HG02870 (cell line): ENCODE measurements around the gene RBM22.

Source experiments
- ATAC-seq: cut with Tn5 transposase; IDR thresholded peaks from one replicate; pipeline ENCODE4 v1.9.1; 2021; ENCODE audit warnings: mild to moderate bottlenecking, moderate library complexity; ENCODE audit not compliant: unreplicated experiment

The RBM22 gene

DNA sequence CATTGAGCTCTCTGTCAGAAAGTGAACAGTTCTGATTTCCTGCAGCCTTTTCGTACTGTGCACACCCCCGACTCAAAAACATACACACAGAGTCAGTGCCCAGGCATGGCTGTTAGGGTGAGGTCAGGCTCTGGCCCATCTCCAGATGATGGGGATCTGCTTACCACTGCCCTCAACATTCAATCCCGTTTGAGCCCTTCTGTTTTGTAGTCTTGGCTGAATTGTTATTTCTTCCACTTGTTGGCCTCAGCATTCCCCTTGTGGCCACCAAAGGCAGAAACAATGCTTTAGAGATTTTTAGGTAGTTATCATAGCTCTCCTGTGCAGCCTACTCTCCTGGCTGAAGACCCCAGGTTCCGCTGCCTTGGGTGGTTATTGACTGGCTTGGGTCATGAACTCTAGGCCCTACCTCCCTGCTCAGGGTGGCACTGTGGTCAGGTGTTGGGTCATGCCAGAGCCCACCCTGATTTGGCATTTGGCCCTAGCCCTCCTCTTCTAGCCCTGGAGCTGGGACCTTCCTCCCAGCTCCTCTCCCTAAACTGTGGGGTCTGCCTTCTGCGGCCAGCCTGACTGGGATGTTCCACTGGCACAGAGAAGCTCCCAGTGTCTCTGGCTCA, 47.6 kb downstream of the RBM22 start:
- ATAC-seq = no peak

DNA sequence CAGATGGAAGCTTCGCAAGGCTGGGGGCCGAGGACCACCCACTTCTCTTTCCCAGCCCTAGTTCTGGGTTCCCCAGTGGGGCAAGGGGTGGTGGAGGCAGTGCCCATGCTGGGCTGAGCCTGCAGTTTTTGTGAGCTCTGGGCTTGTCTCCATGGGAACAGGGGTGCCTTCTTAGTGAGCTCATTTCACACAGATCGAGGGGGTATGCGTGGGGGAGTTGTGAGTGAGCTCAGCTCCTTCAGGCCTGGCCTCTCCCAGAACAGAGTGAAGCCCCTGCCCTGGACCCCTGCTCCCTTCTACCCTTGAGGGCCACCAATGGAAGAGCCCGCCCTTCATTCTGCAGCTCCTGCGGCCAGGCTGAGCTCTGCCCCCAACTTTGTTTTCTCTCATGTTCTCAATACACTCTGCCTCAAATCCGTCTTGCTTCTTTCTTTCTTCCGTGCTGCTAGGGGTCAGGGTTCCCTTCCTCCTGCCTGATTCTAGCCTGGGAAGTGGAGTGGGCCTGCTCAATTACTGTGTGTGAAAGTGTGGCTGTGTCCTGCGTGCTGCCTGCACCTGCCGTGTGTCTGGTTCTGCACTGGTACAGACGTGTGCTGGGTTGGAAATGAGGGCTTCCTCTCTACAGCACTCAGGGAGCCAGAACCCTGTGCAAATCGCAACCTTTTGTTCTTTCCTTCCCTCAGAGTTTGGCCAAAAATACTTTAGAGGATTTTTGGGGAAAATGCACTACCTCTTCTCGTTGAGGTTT, 48.8 kb downstream of the RBM22 start:
- no peak for ATAC-seq

DNA sequence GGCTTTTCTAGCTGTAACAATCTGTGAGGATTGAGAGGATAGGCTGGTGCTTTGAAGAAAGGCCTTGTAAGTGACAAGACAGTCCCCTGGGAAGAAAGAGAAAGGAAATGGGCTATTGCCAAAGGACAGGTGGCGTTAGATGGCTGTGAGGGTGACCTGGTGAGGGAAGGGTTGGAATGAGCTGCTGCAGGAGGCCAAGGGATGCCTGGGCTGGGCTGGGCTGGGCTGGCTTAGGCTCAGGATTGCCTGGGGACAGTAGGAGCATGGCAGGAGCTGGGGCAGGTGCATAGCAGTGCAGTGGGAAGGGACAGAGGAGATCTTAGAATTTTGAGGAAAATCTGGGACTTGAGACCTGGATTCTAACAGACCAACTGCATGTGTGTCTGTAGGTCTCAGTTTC, 49.5 kb downstream of the RBM22 start:
- no peak for ATAC-seq

DNA sequence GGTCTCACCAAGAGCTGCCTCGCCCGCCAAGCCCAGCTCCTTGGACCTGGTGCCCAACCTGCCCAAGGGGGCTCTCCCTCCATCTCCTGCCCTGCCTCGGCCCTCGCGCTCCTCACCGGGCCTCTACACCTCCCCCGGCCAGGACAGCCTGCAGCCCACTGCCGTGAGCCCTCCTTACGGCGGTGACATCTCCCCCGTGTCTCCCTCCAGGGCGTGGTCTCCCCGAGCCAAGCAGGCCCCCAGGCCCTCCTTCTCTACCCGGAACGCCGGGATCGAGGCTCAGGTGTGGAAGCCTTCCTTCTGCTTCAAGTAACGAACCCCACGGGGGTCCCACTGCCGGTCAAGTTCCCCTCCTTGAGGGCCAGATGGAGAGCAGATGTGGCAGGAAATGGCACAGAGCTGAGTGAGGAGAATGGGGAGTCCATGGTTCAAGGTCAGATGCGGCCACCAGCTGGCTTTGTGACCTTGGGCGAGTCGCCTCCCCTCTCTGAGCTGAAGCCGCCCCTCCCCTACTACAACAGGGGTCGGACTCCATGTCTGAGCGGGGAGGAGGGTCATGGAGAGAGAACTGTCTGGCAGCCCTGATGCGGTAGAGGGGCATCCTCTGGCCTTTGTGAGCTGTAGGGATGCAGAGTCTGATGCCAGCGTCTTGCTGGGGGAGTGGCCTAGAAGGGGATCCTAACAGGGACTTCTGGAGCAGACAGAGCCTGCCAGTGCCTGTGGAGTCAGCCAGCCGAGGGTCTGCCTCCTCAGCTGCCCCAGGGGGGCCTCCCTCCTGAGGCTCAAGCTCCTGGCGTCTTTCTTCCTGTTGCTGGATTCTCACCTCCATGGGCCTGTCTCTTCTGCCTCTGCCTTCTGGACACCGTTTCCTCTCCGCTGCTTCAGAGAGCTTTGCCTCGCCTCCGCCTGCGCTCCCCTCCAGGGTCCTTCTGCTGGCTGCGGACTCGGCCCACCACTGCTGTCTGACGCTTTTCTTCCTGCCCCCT, 50.5 kb downstream of the RBM22 start:
- ATAC-seq = no peak

DNA sequence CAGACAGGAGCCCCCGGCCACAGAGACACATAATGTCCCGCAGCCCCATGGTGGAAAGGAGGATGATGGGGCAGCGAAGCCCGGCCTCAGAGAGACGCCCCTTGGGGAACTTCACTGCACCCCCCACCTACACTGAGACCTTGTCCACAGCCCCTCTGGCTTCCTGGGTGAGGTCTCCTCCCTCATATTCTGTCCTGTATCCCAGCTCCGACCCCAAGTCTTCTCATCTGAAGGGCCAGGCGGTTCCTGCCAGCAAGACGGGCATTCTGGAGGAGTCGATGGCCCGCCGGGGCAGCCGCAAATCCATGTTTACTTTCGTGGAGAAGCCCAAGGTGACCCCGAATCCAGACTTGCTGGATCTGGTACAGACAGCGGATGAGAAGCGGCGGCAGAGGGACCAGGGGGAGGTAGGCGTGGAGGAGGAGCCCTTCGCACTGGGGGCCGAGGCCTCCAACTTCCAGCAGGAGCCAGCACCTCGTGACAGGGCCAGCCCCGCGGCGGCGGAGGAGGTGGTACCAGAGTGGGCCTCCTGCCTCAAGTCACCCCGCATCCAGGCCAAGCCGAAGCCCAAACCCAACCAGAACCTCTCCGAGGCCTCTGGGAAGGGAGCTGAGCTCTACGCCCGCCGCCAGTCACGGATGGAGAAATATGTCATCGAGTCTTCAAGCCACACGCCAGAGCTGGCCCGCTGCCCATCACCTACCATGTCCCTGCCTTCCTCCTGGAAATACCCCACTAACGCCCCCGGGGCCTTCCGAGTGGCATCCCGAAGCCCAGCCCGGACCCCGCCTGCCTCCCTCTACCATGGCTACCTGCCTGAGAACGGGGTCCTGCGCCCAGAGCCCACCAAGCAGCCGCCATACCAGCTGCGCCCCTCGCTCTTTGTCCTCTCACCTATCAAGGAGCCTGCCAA, 51.5 kb downstream of the RBM22 start:
- no peak for ATAC-seq

DNA sequence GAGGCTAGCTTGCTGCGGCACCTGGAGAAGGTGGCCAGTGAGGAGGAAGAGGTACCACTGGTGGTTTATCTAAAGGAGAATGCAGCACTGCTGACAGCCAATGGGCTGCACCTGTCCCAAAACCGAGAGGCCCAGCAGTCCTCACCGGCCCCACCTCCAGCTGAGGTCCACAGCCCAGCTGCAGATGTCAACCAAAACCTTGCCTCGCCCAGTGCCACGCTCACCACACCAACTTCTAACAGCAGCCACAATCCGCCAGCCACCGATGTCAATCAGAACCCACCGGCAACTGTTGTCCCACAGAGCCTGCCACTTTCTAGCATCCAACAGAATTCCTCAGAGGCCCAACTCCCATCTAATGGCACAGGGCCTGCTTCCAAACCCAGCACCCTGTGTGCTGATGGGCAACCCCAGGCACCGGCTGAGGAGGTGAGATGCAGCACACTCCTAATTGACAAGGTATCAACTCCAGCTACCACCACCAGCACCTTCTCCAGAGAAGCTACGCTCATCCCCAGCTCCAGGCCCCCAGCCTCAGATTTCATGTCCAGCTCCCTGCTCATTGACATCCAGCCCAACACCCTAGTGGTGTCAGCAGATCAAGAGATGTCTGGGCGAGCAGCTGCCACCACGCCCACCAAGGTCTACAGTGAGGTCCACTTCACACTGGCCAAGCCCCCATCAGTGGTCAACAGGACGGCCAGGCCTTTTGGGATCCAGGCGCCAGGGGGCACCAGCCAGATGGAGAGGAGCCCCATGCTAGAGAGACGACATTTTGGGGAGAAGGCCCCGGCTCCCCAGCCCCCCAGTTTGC, 52.4 kb downstream of the RBM22 start:
- no peak for ATAC-seq

DNA sequence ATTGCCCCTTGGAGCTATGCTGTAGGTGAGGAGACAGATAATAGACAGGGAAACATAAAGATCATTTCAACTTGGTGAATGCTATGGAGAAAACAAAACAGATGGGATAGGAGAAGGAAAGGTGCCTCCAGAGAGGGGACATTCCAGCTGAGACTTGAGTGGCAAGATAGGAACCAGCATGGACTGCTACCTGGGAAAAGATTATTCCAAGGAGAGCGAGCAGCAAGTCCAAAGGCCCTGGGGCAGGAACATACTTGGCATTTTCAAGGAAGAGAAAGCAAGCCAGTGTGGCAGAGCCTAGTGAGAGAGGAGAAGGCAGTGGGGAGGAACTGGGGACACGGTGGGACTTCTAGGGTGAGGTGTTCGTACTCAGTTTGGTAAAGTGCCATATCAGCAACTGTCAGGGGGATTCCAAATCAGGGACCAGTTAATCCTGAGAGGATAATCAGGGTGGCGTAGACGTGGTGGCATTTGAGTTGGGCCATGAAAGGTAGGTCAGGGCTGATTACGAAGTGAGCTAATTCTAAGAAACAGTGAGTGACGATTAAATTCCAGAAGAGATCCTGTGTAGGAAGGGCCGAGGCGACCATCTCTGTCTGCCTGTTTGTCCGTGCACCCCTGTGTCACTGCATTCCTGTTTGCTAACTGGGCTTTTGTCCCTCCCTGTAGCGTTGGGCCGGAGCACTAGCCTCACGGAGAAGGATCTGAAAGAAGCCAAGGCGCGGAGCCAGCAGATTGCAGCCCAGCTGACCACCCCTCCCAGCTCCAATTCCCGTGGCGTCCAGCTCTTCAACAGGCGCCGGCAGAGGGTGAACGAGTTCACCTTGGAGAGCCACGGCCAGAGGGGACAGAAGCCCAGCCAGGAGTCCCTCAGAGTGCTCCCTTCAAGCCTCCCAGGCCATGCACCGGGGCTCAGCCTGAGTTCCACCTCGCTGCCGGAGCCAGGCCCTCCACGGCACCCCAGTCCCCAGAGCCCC, 53.3 kb downstream of the RBM22 start:
- no peak for ATAC-seq

DNA sequence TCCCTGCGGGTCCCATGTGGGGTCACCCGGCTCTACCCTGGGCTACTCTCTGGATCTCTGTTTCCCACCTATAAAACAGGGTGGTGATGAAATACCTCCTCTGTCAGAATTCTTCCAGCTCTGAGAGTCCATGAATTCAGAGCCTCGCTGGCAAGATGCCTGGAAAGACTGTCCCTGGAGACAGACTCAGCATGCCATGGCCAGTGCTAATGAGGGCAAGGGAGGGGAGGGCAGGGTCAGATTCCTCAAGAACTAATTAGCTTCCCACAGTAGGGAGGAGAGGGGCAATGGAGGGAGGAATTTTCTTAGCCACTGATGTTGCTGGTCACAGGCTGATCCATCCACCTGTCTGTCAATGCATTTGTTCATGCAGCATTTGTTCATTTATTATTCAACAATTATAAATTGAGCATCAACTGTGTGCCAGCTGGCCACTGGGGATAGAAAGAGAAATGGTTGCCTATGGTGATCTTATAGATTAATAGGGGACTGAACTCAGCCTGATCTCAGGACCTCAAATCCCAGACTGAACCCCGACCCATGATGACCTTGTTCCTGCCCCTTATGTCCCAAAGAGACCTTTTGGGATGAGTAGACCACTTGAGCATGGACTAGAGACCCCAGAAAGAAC, 55.7 kb downstream of the RBM22 start:
- no peak for ATAC-seq

DNA sequence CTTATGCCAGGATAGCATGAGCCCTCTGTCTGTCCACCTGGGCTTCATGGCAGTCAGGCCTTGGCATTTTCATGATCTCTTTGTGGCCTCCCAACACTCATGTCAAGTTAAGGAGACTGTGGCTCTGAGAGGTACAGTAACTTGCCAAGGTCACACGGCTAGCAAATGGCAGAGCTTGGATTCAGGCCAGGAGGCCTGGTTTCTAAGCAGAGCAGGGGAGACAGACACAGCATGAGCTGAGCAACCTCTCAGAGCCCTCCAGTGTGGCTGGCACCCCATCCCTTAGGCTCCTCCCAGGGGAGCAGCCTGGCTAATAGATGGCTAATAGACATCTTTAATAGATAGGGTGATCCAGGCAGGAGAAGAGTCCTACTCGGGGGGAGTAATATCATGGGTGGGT, 56.3 kb downstream of the RBM22 start:
- ATAC-seq = no peak

DNA sequence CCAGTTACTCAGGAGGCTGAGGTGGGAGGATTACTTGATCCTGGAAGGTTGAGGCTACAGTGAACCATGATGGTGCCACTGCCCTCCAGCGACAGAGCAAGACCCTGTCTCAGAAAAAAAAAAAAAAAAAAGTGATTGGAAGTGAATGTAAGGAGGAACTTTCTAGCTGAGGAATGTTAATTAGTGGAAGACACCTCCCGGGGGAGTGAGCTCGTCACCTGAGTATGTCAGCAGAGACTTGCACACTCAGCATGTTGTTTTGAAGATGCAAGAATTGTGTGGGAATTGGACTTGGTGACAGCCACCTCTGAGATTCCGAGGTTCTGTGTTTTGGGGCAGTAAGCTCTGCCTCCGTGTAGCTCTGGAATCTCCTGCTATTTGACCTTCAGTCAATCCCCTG, 56.8 kb downstream of the RBM22 start:
- no peak for ATAC-seq

DNA sequence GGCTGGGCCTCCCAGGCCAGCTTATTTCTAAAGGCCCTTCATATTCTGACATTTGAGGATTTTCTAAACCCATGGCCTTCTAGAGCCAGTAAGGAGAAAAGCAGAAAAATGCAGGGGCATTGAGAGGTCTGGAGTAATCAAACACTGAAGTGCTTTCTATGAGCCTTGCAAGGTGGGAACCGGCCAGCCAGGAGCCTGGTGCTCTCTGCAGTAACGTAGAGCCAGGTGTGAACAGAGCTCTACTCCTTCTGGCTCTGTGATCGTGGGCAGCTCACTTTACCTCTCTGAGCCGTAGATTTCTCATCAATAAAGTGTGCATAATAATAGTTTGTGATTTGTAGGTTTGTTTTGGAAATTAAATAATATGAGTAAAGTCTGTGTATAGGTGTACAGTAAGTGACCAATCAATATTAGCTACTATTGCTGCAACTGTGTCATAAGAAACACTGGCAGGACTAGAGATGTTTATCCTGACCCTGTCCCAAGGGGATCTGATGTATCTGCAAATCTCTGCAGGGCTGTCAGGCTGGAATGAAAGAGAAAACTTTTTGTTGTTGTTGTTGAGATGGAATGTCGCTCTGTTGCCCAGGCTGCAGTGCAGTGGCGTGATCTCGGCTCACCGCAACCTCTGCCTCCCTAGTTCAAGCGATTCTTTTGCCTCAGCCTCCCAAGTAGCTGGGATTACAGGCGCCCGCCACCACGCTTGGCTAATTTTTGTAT, 57.7 kb downstream of the RBM22 start:
- no peak for ATAC-seq

DNA sequence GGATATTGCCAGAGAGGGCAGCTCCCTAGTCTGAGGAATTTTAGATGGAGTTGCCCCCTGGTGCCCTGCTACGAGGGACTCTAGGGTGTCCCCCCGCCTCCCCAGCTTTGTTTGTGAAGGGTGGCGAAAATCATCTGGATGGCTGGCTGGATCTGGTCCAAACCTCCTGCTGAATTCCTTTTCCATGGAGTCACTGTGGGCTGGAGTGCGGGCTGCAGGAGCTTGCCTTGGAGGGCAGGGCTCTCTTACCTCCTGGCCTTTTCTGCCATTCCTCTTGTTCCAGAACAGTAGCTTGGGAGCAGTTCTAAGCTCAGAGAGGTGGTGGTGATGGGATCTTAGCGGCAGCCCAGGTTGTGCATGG, 58.3 kb downstream of the RBM22 start:
- no peak for ATAC-seq

DNA sequence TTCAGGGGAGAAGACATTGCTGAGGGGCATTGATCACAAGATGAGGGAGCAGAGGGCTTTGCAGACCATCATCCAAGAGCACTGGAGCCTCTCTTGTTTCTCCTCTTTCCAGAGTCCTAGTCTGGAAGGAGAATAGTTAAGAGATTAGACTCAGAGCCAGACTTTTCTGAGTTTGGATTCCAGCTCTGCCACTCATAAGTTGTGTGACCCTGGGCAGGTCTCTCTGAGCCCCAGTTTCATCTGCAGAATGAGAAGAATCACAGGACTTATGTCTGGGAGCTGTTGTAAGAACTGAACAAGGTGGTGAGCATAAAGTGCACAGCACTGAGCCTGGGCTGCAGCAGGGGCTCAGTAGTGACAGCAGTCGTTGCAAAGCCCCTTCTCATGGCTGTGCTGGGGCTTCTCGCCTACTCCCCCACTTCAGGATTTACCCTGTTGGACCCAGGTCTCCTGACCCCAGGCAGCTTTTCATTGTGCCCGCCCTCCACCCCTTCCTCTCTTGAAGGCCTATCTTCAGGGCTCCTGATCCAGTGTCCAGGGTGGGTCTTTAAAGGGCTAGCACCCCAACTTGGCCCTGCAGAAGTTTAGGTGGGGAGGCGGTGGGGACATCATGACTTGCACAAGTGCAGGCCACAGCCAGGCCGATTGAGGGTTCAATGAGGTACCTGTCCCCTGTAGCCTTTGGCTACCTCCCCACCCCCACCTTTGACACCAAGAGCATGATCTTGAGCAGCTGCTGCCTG, 58.9 kb downstream of the RBM22 start:
- no peak for ATAC-seq

DNA sequence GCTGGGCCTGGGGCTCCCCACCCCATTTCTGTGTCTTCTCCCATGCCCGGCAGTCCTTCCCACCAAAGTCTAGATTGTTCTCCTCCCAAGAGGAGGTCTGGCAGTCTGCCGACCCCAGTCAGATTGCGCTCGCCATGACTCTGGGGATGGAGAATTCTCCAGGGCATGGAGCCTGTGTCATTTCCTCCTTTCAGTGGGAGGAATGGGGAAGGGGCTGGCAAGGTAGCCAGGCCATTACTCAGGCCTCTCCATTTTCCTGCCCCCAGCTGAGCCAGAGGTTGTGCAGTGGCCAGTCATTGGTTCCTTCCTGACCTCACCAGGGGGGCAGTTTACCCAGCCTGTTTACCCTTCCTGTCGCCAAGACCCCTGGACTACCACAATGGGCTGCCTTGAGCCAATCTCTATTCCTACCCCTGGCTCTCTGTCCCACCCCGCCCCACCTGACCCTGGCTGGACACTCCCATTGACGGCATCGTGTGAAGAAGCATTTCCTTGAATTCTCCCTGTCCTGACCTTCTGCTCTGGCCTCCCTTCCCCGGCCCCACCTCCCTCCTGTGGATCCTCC, 59.8 kb downstream of the RBM22 start:
- no peak for ATAC-seq
